GM23338 (cell line): ENCODE data around the gene CMIP. TPM values are rescaled to one million over a fixed set of nuclear protein-coding genes. Genes with fewer than 3 reads are reported as not detected.
A peak's percentile ranks its signal among the peaks of the same experiment; 100 is the strongest.

Source experiments
- ATAC-seq: fragments of 200-7000 bp; cut with Tn5 transposase; 3 replicates; pipeline ENCODE4 v1.9.1; 2020
- DNase-seq: peaks from one replicate; pipeline ENCODE4 v3.0.0-alpha.2; 2015; ENCODE audit warnings: low spot score
- H2AFZ ChIP-seq: fragments of 200-600 bp; sonication (generic); 2 replicates; pipeline ENCODE4 v1.8.0; 2016; ENCODE audit warnings: antibody characterized with exemption, mild to moderate bottlenecking, moderate library complexity
- H3F3A ChIP-seq: fragments of 200-600 bp; sonication (generic); replicated peaks from 2 replicates; pipeline ENCODE4 v1.8.0; 2017; ENCODE audit warnings: antibody characterized with exemption, mixed run types, low read depth
- H3K27ac ChIP-seq: fragments of 200-600 bp; sonication (generic); 2 replicates; pipeline ENCODE4 v1.6.1; 2016; ENCODE audit warnings: low read depth
- H3K27me3 ChIP-seq: fragments of 200-600 bp; sonication (generic); 2 replicates; pipeline ENCODE4 v1.8.0; 2016; ENCODE audit warnings: mild to moderate bottlenecking, mixed run types, moderate library complexity; ENCODE audit not compliant: insufficient read depth
- H3K36me3 ChIP-seq: fragments of 200-600 bp; sonication (generic); 2 replicates; pipeline ENCODE4 v1.8.0; 2016; ENCODE audit warnings: mild to moderate bottlenecking; ENCODE audit not compliant: insufficient read depth
- H3K4me1 ChIP-seq: fragments of 200-600 bp; sonication (generic); 2 replicates; pipeline ENCODE4 v1.8.0; 2016; ENCODE audit warnings: mild to moderate bottlenecking, moderate library complexity; ENCODE audit not compliant: insufficient read depth
- H3K4me2 ChIP-seq: fragments of 200-600 bp; sonication (generic); 2 replicates; pipeline ENCODE4 v1.7.1; 2017; ENCODE audit warnings: mixed run types
- H3K4me3 ChIP-seq: fragments of 200-600 bp; sonication (generic); 2 replicates; pipeline ENCODE4 v1.6.1; 2016; ENCODE audit warnings: mixed run types
- H3K79me2 ChIP-seq: fragments of 200-600 bp; sonication (generic); replicated peaks from 2 replicates; pipeline ENCODE4 v1.8.0; 2017; ENCODE audit warnings: mild to moderate bottlenecking; ENCODE audit not compliant: insufficient read depth
- H3K9me2 ChIP-seq: fragments of 200-600 bp; sonication (generic); 2 replicates; pipeline ENCODE4 v1.8.0; 2017; ENCODE audit not compliant: insufficient read depth
- H4K20me1 ChIP-seq: fragments of 200-600 bp; sonication (generic); replicated peaks from 2 replicates; pipeline ENCODE4 v1.8.0; 2017; ENCODE audit warnings: mild to moderate bottlenecking; ENCODE audit not compliant: insufficient read depth
- H3K27ac Mint-ChIP-seq: 2 replicates; pipeline ENCODE4 v1.8.0; 2020; ENCODE audit warnings: inconsistent platforms, mild to moderate bottlenecking, moderate library complexity, mixed read lengths
- H3K27me3 Mint-ChIP-seq: 3 replicates; pipeline ENCODE4 v1.8.0; 2022; ENCODE audit warnings: low read depth, mild to moderate bottlenecking, moderate library complexity, mixed read lengths, inconsistent platforms; ENCODE audit not compliant: insufficient read depth, poor library complexity
- H3K36me3 Mint-ChIP-seq: 3 replicates; pipeline ENCODE4 v1.8.0; 2021; ENCODE audit warnings: low read depth, mild to moderate bottlenecking, inconsistent platforms, moderate library complexity, mixed read lengths
- H3K4me1 Mint-ChIP-seq: 3 replicates; pipeline ENCODE4 v1.8.0; 2020; ENCODE audit warnings: mild to moderate bottlenecking, inconsistent platforms, mixed read lengths
- H3K4me3 Mint-ChIP-seq: 3 replicates; pipeline ENCODE4 v1.8.0; 2021; ENCODE audit warnings: moderate library complexity, mild to moderate bottlenecking, inconsistent platforms, mixed read lengths
- H3K9me3 Mint-ChIP-seq: 3 replicates; pipeline ENCODE4 v1.8.0; 2020; ENCODE audit warnings: moderate library complexity, mild to moderate bottlenecking, inconsistent platforms, mixed read lengths
- CREB1 ChIP-seq: fragments of 250-450 bp; sonication (Bioruptor Pico); IDR thresholded peaks from 2 replicates; pipeline ENCODE4 v1.5.0; 2020; ENCODE audit warnings: low read depth, mild to moderate bottlenecking, moderate library complexity
- CTCF ChIP-seq, 2 experiments: fragments of 200-600 bp in 1 of 2; sonication (generic) in 1 of 2; conservative IDR thresholded peaks; 2 replicates each; pipeline versions ENCODE4 v1.5.1 to v1.6.1; 2016 to 2017; ENCODE audit warnings: antibody characterized with exemption in 2 of 2, low read depth in 2 of 2, mild to moderate bottlenecking in 2 of 2, moderate library complexity in 1 of 2
- EZH2 ChIP-seq: fragments of 200-600 bp; sonication (generic); IDR thresholded peaks from one replicate; pipeline ENCODE4 v1.8.0; 2017; ENCODE audit warnings: antibody characterized with exemption, mild to moderate bottlenecking, low read depth; ENCODE audit not compliant: unreplicated experiment
- EZH2phosphoT487 ChIP-seq: fragments of 200-600 bp; sonication (generic); IDR thresholded peaks from one replicate; pipeline ENCODE4 v1.8.1; 2018; ENCODE audit warnings: antibody characterized with exemption; ENCODE audit not compliant: unreplicated experiment
- JUNB ChIP-seq: IDR thresholded peaks from one replicate; pipeline ENCODE4 v1.6.1; 2016; ENCODE audit warnings: antibody characterized with exemption; ENCODE audit not compliant: unreplicated experiment
- NANOG ChIP-seq: IDR thresholded peaks from 2 replicates; pipeline ENCODE4 v1.6.1; 2016; ENCODE audit warnings: antibody characterized with exemption, borderline replicate concordance
- POLR2AphosphoS5 ChIP-seq: IDR thresholded peaks from 2 replicates; pipeline ENCODE4 v1.6.1; 2016; ENCODE audit warnings: antibody characterized with exemption, low read depth
- STAT1 ChIP-seq: IDR thresholded peaks from one replicate; pipeline ENCODE4 v1.6.1; 2016; ENCODE audit warnings: antibody characterized with exemption; ENCODE audit not compliant: unreplicated experiment
- ZNF114 ChIP-seq: fragments of 250-450 bp; sonication (Bioruptor Pico); IDR thresholded peaks from 2 replicates; pipeline ENCODE4 v1.5.0; 2020; ENCODE audit warnings: mild to moderate bottlenecking, moderate library complexity
- ZNF331 ChIP-seq: fragments of 250-450 bp; sonication (Bioruptor Pico); IDR thresholded peaks from 2 replicates; pipeline ENCODE4 v1.5.0; 2020; ENCODE audit warnings: low read depth, mild to moderate bottlenecking, moderate library complexity
- ZNF462 ChIP-seq: fragments of 250-450 bp; sonication (Bioruptor Pico); IDR thresholded peaks from 2 replicates; pipeline ENCODE4 v1.5.0; 2020; ENCODE audit warnings: mild to moderate bottlenecking, moderate library complexity
- polyA plus RNA-seq: library from polyadenylated mRNA; unstranded; fragments of >200 nt; fragmentation: Nextera tagmentation; extraction: Ambion mirVana; gene quantifications from 2 replicates; pipeline ENCODE4 v1.2.1, GENCODE V29; 2016
- total RNA-seq: library from RNA; depleted of rRNA; stranded (reverse); fragments of >200 nt; shearing (Covaris generic); gene quantifications from 2 replicates; pipeline ENCODE4 v1.2.3, GENCODE V29; 2014
- TF ChIP-seq, protein P1 (sequence below): IDR thresholded peaks from 2 replicates; pipeline ENCODE4 v1.6.1; 2016; ENCODE audit warnings: antibody characterized with exemption
- TF ChIP-seq, protein P2 (sequence below): IDR thresholded peaks from one replicate; pipeline ENCODE4 v1.6.1; 2018; ENCODE audit warnings: antibody characterized with exemption; ENCODE audit not compliant: unreplicated experiment

CMIP gene
- total and polyA plus RNA-seq, 2 experiments from 2014 or later = 9.5 to 62.3 TPM

GRCh38 chr16:81491541-81492188 lies 47.1 kb downstream of the CMIP start:
- Histone ChIP-seq H3K36me3 (no peaks in the 10 kb centered on the region), H3K4me1 (peaks cover 8% of the 10 kb centered on the region), H3F3A (0 out of 2 replicates have a peak, but pooled peaks cover 6% of the 10 kb centered on the region), H3K79me2 (peaks cover 95% of the 10 kb centered on the region), H2AFZ (no peak overlapping the region), H3K4me2 (0 out of 2 replicates have a peak overlapping the region, but pooled peaks have one; percentile 48), H3K27ac (0 out of 2 replicates have a peak overlapping the region, but pooled peaks have one; percentile 63), H3K4me3 (no peak overlapping the region), H3K27me3 (no peaks in the 10 kb centered on the region), H4K20me1 (peaks cover 39% of the 10 kb centered on the region), H3K9me2 (no peaks in the 10 kb centered on the region)
- H3K9me3 Mint-ChIP-seq = no peaks in the 10 kb centered on the region; the same call in 2 of the 3 replicates
- no peak overlapping the region; the same call in 1 of the 2 replicates for H3K27ac Mint-ChIP-seq
- no peak overlapping the region for H3K4me3 Mint-ChIP-seq
- ATAC-seq = no peak
- peaks cover 11% of the 10 kb centered on the region for H3K27me3 Mint-ChIP-seq
- H3K36me3 Mint-ChIP-seq = no peaks in the 10 kb centered on the region
- peaks cover 53% of the 10 kb centered on the region for H3K4me1 Mint-ChIP-seq
- DNase-seq = no peak
- no peak for TF ChIP-seq CREB1 (CRISPR knock-in tag)
- TF ChIP-seq POLR2AphosphoS5 = no peak
- TF ChIP-seq, protein P1, sequence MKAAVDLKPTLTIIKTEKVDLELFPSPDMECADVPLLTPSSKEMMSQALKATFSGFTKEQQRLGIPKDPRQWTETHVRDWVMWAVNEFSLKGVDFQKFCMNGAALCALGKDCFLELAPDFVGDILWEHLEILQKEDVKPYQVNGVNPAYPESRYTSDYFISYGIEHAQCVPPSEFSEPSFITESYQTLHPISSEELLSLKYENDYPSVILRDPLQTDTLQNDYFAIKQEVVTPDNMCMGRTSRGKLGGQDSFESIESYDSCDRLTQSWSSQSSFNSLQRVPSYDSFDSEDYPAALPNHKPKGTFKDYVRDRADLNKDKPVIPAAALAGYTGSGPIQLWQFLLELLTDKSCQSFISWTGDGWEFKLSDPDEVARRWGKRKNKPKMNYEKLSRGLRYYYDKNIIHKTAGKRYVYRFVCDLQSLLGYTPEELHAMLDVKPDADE = no peak
- TF ChIP-seq NANOG = no peak
- TF ChIP-seq JUNB = no peak
- no peak for TF ChIP-seq CTCF (conservative IDR thresholded peaks at IDR 0.05; ENCODE audit: low read depth in 2 of 2)
- TF ChIP-seq STAT1 = no peak
- TF ChIP-seq ZNF462 = no peak
- TF ChIP-seq EZH2phosphoT487 = no peak
- no peak for TF ChIP-seq ZNF114 (CRISPR knock-in tag)
- no peak for TF ChIP-seq EZH2
- TF ChIP-seq ZNF331 = no peak
- TF ChIP-seq, protein P2, sequence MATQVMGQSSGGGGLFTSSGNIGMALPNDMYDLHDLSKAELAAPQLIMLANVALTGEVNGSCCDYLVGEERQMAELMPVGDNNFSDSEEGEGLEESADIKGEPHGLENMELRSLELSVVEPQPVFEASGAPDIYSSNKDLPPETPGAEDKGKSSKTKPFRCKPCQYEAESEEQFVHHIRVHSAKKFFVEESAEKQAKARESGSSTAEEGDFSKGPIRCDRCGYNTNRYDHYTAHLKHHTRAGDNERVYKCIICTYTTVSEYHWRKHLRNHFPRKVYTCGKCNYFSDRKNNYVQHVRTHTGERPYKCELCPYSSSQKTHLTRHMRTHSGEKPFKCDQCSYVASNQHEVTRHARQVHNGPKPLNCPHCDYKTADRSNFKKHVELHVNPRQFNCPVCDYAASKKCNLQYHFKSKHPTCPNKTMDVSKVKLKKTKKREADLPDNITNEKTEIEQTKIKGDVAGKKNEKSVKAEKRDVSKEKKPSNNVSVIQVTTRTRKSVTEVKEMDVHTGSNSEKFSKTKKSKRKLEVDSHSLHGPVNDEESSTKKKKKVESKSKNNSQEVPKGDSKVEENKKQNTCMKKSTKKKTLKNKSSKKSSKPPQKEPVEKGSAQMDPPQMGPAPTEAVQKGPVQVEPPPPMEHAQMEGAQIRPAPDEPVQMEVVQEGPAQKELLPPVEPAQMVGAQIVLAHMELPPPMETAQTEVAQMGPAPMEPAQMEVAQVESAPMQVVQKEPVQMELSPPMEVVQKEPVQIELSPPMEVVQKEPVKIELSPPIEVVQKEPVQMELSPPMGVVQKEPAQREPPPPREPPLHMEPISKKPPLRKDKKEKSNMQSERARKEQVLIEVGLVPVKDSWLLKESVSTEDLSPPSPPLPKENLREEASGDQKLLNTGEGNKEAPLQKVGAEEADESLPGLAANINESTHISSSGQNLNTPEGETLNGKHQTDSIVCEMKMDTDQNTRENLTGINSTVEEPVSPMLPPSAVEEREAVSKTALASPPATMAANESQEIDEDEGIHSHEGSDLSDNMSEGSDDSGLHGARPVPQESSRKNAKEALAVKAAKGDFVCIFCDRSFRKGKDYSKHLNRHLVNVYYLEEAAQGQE = no peak
